ENCODE data around the gene EMC1.
"Not testable (repeated sequence)": the region's sequence is repeated elsewhere in the genome, so short reads cannot be mapped to it uniquely, and the experiment has no call there.

GRCh38 chr1:19216585-19216984 lies 34.7 kb downstream of the EMC1 start:
- TF ChIP-seq KLF1 (tag by site-specific recombination; IDR thresholded peaks at IDR 0.05); ZNF18 (tag by site-specific recombination; IDR thresholded peaks at IDR 0.05); CTCF (tag by site-specific recombination; IDR thresholded peaks at IDR 0.05); ZNF37A (tag by site-specific recombination; IDR thresholded peaks at IDR 0.05); ZNF140 (tag by site-specific recombination; IDR thresholded peaks at IDR 0.05); ZNF175 (tag by site-specific recombination; IDR thresholded peaks at IDR 0.05); ZSCAN4 (tag by site-specific recombination; IDR thresholded peaks at IDR 0.05); ZNF354C (tag by site-specific recombination; IDR thresholded peaks at IDR 0.05; ENCODE audit: borderline replicate concordance, low read depth); ELK4 (IDR thresholded peaks at IDR 0.05; ENCODE audit: borderline replicate concordance, low read depth, low read length); ZNF362 (tag by site-specific recombination; IDR thresholded peaks at IDR 0.05); ZNF843 (tag by site-specific recombination; IDR thresholded peaks at IDR 0.05): not testable (repeated sequence)

All from HEK293 (cell line).